K562 (cell line): ENCODE measurements around the gene HNRNPM. TPM values are rescaled to one million over a fixed set of nuclear protein-coding genes. Genes with fewer than 3 reads are reported as not detected.

Experiments
- ATAC-seq: fragments of 200-7000 bp; cut with Tn5 transposase; 3 replicates; pipeline ENCODE4 v1.9.1; 2020; ENCODE audit warnings: moderate library complexity
- BruUV-seq: library from RNA; stranded (reverse); fragments of 400-500 nt; replicated peaks from 2 replicates; lab custom pipeline; 2021; lab: Mats Ljungman, UMichigan
- CTCF ChIA-PET: fragments of 300-600 bp; formaldehyde crosslinking; extraction: SDS; loops from one replicate; lab custom pipeline; 2021; ENCODE audit warnings: low intra/inter-chr PET ratio; lab: Yijun Ruan, JAX
- POLR2A ChIA-PET: fragments of 300-600, 350-650 bp; sonication (Branson Sonifier 250); formaldehyde crosslinking; extraction: SDS; loops from one replicate; lab custom pipeline; 2021; ENCODE audit warnings: antibody characterized with exemption, inconsistent platforms; lab: Yijun Ruan, JAX
- DNase-seq, 4 experiments: peaks; one replicate each; pipeline versions ENCODE4 v3.0.0 to v3.0.0-alpha.2; 2011 to 2018; ENCODE audit warnings: low spot score in 3 of 4, mixed read lengths in 3 of 4; ENCODE audit errors: extremely low read depth in 1 of 4
- FAIRE-seq: peaks from 2 replicates; lab custom pipeline; 2011; peaks lifted over from hg19 to GRCh38; lab: Jason Lieb, UNC
- H2AFZ ChIP-seq: 2 replicates; pipeline ENCODE4 v1.6.0; 2011; ENCODE audit warnings: low read depth, low read length, control low read depth, inconsistent platforms
- H3K27ac ChIP-seq: fragments of 200-600 bp; 3 replicates; pipeline ENCODE4 v1.8.0; 2011; ENCODE audit warnings: low read depth, mild to moderate bottlenecking, control low read depth, inconsistent platforms, low read length, moderate library complexity, mixed read lengths; ENCODE audit errors: extremely low read depth
- H3K27me3 ChIP-seq, 2 experiments: fragments of 300-600 bp in 1 of 2; 2 replicates in 1 of 2; 3 replicates in 1 of 2; pipeline versions ENCODE4 v1.6.0 to v1.8.0; 2011; ENCODE audit warnings: inconsistent platforms in 2 of 2, low read length in 2 of 2, mild to moderate bottlenecking in 1 of 2, mixed read lengths in 1 of 2, moderate library complexity in 1 of 2; ENCODE audit not compliant: control insufficient read depth in 2 of 2, insufficient read depth in 2 of 2
- H3K36me3 ChIP-seq: fragments of 300-600 bp; 3 replicates; pipeline ENCODE4 v1.8.0; 2011; ENCODE audit warnings: mild to moderate bottlenecking, low read length, inconsistent platforms; ENCODE audit not compliant: control insufficient read depth, insufficient read depth
- H3K4me1 ChIP-seq, 2 experiments: fragments of 200-600 bp in 1 of 2; replicated peaks in 1 of 2; 2 replicates in 1 of 2; 3 replicates in 1 of 2; pipeline versions ENCODE4 v1.5.1 to v1.8.0; 2011; ENCODE audit warnings: inconsistent platforms in 2 of 2, low read length in 2 of 2, mild to moderate bottlenecking in 1 of 2, mixed read lengths in 1 of 2, moderate library complexity in 1 of 2; ENCODE audit not compliant: control insufficient read depth in 2 of 2, insufficient read depth in 2 of 2
- H3K4me2 ChIP-seq: 2 replicates; pipeline ENCODE4 v1.6.1; 2011; ENCODE audit warnings: low read length, control low read depth, inconsistent platforms, mixed read lengths; ENCODE audit not compliant: insufficient read depth
- H3K4me3 ChIP-seq: fragments of 200-600 bp; sonication (generic), shearing (Covaris generic); 2 replicates; pipeline ENCODE4 v1.5.1; 2016; ENCODE audit warnings: control low read depth, inconsistent platforms
- H3K79me2 ChIP-seq: fragments of 200-600 bp; 3 replicates; pipeline ENCODE4 v1.8.0; 2011; ENCODE audit warnings: low read length, inconsistent platforms; ENCODE audit not compliant: control insufficient read depth, insufficient read depth
- H3K9ac ChIP-seq, 2 experiments: 2 replicates each; pipeline versions ENCODE4 v1.6.0 to v1.6.1; 2011; ENCODE audit warnings: low read depth in 2 of 2, low read length in 2 of 2, control low read depth in 1 of 2, inconsistent platforms in 1 of 2, mild to moderate bottlenecking in 1 of 2, mixed read lengths in 1 of 2; ENCODE audit not compliant: insufficient read depth in 1 of 2
- H3K9me1 ChIP-seq: one replicate; pipeline ENCODE4 v1.6.0; 2011; ENCODE audit warnings: inconsistent platforms, mild to moderate bottlenecking, low read length, moderate library complexity; ENCODE audit not compliant: control insufficient read depth, insufficient read depth
- H3K9me3 ChIP-seq: replicated peaks from 2 replicates; pipeline ENCODE4 v1.5.1; 2011; ENCODE audit warnings: low read depth, low read length, inconsistent platforms; ENCODE audit not compliant: control insufficient read depth, insufficient read depth
- H4K20me1 ChIP-seq: replicated peaks from 2 replicates; pipeline ENCODE4 v1.6.1; 2011; ENCODE audit warnings: low read length, inconsistent platforms, mixed read lengths; ENCODE audit not compliant: control insufficient read depth, insufficient read depth
- NFYB ChIP-seq: IDR thresholded peaks from 2 replicates; pipeline ENCODE4 v1.6.1; 2011; ENCODE audit warnings: mild to moderate bottlenecking, moderate library complexity; ENCODE audit not compliant: insufficient read length; ENCODE audit errors: extremely low read depth
- NRF1 ChIP-seq, 2 experiments: fragments of 450-650 bp; IDR thresholded peaks in 1 of 2; conservative IDR thresholded peaks in 1 of 2; 2 replicates each; pipeline ENCODE4 v1.6.1; 2014; ENCODE audit warnings: mild to moderate bottlenecking in 2 of 2
- POLR2AphosphoS5 ChIP-seq: IDR thresholded peaks from 2 replicates; pipeline ENCODE4 v1.6.1; 2011; ENCODE audit warnings: mild to moderate bottlenecking, low read depth, low read length, moderate library complexity; ENCODE audit not compliant: control insufficient read depth, insufficient read depth
- SRF ChIP-seq, 2 experiments: fragments of 250-450, 450-650 bp in 1 of 2; sonication (Bioruptor Pico) in 1 of 2; sonication (generic) in 1 of 2; formaldehyde crosslinking; IDR thresholded peaks; 2 replicates each; pipeline versions ENCODE4 v1.5.0 to v1.5.1; 2020 to 2022; ENCODE audit warnings: mild to moderate bottlenecking in 1 of 2, missing genetic modification reagents in 1 of 2
- SRSF3 ChIP-seq: fragments of 200-400 bp; formaldehyde crosslinking; IDR thresholded peaks from 2 replicates; pipeline ENCODE4 v1.6.1; 2016; ENCODE audit warnings: mild to moderate bottlenecking, low read length, moderate library complexity; ENCODE audit not compliant: insufficient read depth
- U2AF2 ChIP-seq: fragments of 200-400 bp; formaldehyde crosslinking; optimal IDR thresholded peaks from 2 replicates; pipeline ENCODE3; 2017; ENCODE audit warnings: low read depth, mild to moderate bottlenecking, low read length
- ZBTB2 ChIP-seq: fragments of 450-650 bp; IDR thresholded peaks from 2 replicates; pipeline ENCODE4 v1.6.1; 2016; ENCODE audit warnings: antibody characterized with exemption
- WGBS: fragments of 100-300 bp; shearing (Covaris generic); methylation state at CpG from one replicate; pipeline ENCODE4 v1.1.6; 2016; ENCODE audit warnings: low coverage, mixed read lengths; ENCODE audit not compliant: insufficient coverage; ENCODE audit errors: missing lambda C conversion rate; 5-methylcytosine and 5-hydroxymethylcytosine counted together
- in situ Hi-C: fragments of 300-500 bp; cut with MboI; formaldehyde crosslinking; loops from 4 replicates; pipeline ENCODE4 v1.15.0; 2018; ENCODE audit warnings: inconsistent platforms, mixed read lengths
- intact Hi-C: fragments of 100-400 bp; cut with micrococcal nuclease; formaldehyde crosslinking; loops from 2 replicates; pipeline ENCODE4 v1.14.2; 2022
- polyA plus RNA-seq, 8 experiments: library from polyadenylated mRNA; depleted of rRNA in 4 of 8; stranded (reverse) in 5 of 8; unstranded in 3 of 8; fragments of >200 nt; fragmentation: Nextera tagmentation in 2 of 8; fragmentation: Illumina TruSeq in 1 of 8; extraction: Ambion mirVana in 2 of 8; extraction: Trizol in 1 of 8; gene quantifications; 2 replicates each; pipeline versions ENCODE4 v1.2.1 to v1.2.3, GENCODE V29; 2011 to 2014; ENCODE audit warnings: inconsistent platforms in 1 of 8, missing spikeins in 1 of 8
- total RNA-seq, 7 experiments: library from RNA; depleted of rRNA in 6 of 7; stranded (reverse); fragments of >200 nt in 6 of 7; fragmentation: Illumina TruSeq in 2 of 7; extraction: Trizol in 2 of 7; gene quantifications; 2 replicates each; pipeline versions ENCODE4 v1.2.1 to v1.2.3, GENCODE V29; 2011 to 2021; ENCODE audit warnings: low replicate concordance in 1 of 7
- TF ChIP-seq, protein P1 (sequence below): sonication (generic); formaldehyde crosslinking; IDR thresholded peaks from 2 replicates; pipeline ENCODE4 v1.8.1; 2022; ENCODE audit warnings: missing genetic modification reagents
- TF ChIP-seq, protein P2 (sequence below): sonication (generic); formaldehyde crosslinking; IDR thresholded peaks from 2 replicates; pipeline ENCODE4 v1.8.0; 2022; ENCODE audit warnings: missing genetic modification reagents, mild to moderate bottlenecking, borderline replicate concordance
- TF ChIP-seq, protein P3 (sequence below): fragments of 450-650 bp; IDR thresholded peaks from 2 replicates; pipeline ENCODE4 v1.6.1; 2016
- TF ChIP-seq, protein P4 (sequence below): fragments of 200-800 bp; sonication (Bioruptor generic); IDR thresholded peaks from 2 replicates; pipeline ENCODE4 v1.6.1; 2017; ENCODE audit warnings: missing genetic modification characterization, missing compliant biosample characterization

The HNRNPM gene
- total and polyA plus RNA-seq, 9 of the 15 experiments (the other 6 are each of a cell fraction or from before 2014, with no cell fraction given) = 11.1 to 340 (median 195) TPM

DNA sequence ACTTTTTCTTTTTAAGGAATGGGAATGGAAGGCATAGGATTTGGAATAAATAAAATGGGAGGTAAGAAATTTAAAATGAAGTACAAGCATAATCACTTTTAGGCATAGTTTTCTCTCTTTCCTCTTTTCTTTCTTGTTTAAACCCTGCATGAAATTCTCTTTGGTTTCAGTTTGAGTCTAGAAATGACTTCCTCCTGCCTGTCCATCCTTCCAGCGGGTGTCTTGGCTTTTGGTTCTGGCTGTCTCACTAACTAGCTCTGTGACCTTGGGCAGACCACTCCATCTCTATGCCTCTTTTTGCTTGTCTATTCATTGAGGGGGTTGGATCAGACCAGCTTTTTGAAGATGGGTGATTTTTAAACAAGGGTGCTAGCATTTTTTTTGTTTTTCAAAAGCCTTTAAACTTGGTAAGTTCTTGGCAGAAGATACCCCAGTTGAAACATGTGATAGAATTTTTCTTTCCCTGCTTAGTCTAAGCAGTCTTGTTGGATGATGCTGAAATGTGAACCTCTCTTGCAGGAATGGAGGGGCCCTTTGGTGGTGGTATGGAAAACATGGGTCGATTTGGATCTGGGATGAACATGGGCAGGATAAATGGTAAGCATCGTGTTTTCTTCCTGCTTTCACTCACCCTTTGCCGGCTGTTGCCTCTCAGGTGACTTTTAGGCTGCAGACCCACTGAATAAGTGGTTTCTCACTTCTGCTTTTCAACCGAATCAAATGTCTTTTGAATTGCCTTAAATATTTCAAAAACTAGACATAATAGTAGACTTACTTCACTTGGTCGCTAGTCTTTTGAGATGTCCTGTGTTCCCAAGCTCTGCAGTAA, 29.1 kb downstream of the HNRNPM start:
- Histone ChIP-seq H3K27ac (no peak overlapping the region), H3K79me2 (peaks cover 47% of the 10 kb centered on the region), H3K36me3 (peaks cover 98% of the 10 kb centered on the region), H3K4me3 (no peak overlapping the region), H2AFZ (no peak overlapping the region), H3K9ac (no peak overlapping the region), H3K27me3 (no peaks in the 10 kb centered on the region), H3K9me3 (no peaks in the 10 kb centered on the region), H4K20me1 (peaks cover 7% of the 10 kb centered on the region), H3K4me2 (no peak overlapping the region), H3K9me1 (no peaks in the 10 kb centered on the region), H3K4me1 (no peaks in the 10 kb centered on the region)
- intact Hi-C loops (no loop called here), in situ Hi-C loops (no loop called here)
- WGBS = 79% methylated on average over 6 of the region's 6 CpGs
- BruUV-seq = no TSS peak
- ATAC-seq (no peak), DNase-seq (no peak), FAIRE-seq (no peak)
- ChIA-PET POLR2A (interaction anchor here (0.6 to 1.7 kb wide), 5 partner anchors 9 to 58 kb away, joined by 3 to 5 read pairs (median 3); no protein-coding TSS in a partner anchor), CTCF (no interaction called here)
- TF ChIP-seq, protein P1, sequence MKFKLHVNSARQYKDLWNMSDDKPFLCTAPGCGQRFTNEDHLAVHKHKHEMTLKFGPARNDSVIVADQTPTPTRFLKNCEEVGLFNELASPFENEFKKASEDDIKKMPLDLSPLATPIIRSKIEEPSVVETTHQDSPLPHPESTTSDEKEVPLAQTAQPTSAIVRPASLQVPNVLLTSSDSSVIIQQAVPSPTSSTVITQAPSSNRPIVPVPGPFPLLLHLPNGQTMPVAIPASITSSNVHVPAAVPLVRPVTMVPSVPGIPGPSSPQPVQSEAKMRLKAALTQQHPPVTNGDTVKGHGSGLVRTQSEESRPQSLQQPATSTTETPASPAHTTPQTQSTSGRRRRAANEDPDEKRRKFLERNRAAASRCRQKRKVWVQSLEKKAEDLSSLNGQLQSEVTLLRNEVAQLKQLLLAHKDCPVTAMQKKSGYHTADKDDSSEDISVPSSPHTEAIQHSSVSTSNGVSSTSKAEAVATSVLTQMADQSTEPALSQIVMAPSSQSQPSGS (CRISPR knock-in tag) = no peak
- TF ChIP-seq, protein P2, sequence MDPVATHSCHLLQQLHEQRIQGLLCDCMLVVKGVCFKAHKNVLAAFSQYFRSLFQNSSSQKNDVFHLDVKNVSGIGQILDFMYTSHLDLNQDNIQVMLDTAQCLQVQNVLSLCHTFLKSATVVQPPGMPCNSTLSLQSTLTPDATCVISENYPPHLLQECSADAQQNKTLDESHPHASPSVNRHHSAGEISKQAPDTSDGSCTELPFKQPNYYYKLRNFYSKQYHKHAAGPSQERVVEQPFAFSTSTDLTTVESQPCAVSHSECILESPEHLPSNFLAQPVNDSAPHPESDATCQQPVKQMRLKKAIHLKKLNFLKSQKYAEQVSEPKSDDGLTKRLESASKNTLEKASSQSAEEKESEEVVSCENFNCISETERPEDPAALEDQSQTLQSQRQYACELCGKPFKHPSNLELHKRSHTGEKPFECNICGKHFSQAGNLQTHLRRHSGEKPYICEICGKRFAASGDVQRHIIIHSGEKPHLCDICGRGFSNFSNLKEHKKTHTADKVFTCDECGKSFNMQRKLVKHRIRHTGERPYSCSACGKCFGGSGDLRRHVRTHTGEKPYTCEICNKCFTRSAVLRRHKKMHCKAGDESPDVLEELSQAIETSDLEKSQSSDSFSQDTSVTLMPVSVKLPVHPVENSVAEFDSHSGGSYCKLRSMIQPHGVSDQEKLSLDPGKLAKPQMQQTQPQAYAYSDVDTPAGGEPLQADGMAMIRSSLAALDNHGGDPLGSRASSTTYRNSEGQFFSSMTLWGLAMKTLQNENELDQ (CRISPR knock-in tag) = no peak
- TF ChIP-seq, protein P3, sequence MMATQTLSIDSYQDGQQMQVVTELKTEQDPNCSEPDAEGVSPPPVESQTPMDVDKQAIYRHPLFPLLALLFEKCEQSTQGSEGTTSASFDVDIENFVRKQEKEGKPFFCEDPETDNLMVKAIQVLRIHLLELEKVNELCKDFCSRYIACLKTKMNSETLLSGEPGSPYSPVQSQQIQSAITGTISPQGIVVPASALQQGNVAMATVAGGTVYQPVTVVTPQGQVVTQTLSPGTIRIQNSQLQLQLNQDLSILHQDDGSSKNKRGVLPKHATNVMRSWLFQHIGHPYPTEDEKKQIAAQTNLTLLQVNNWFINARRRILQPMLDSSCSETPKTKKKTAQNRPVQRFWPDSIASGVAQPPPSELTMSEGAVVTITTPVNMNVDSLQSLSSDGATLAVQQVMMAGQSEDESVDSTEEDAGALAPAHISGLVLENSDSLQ = no peak
- no peak for TF ChIP-seq SRF (CRISPR knock-in tag; IDR thresholded peaks at IDR 0.05)
- TF ChIP-seq ZBTB2 = no peak
- no peak for TF ChIP-seq SRSF3
- TF ChIP-seq, protein P4, sequence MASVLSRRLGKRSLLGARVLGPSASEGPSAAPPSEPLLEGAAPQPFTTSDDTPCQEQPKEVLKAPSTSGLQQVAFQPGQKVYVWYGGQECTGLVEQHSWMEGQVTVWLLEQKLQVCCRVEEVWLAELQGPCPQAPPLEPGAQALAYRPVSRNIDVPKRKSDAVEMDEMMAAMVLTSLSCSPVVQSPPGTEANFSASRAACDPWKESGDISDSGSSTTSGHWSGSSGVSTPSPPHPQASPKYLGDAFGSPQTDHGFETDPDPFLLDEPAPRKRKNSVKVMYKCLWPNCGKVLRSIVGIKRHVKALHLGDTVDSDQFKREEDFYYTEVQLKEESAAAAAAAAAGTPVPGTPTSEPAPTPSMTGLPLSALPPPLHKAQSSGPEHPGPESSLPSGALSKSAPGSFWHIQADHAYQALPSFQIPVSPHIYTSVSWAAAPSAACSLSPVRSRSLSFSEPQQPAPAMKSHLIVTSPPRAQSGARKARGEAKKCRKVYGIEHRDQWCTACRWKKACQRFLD (CRISPR knock-in tag) = no peak
- no peak for TF ChIP-seq NFYB
- no peak for TF ChIP-seq POLR2AphosphoS5
- TF ChIP-seq NRF1 (conservative IDR thresholded peaks at IDR 0.05 in 1 of 2, IDR thresholded peaks at IDR 0.05 in 1 of 2) = no peak
- TF ChIP-seq U2AF2 = no peak
